HUES64 (cell line): ENCODE data around the gene USP17L13.
"Not testable (repeated sequence)": the region's sequence is repeated elsewhere in the genome, so short reads cannot be mapped to it uniquely, and the experiment has no call there.

ENCODE experiments used
- H3K27ac ChIP-seq: 2 replicates; pipeline ENCODE4 v1.7.0; 2013; ENCODE audit warnings: low read depth, low read length, inconsistent platforms
- H3K27me3 ChIP-seq: 2 replicates; pipeline ENCODE4 v1.6.1; 2013; ENCODE audit warnings: mild to moderate bottlenecking, low read length; ENCODE audit not compliant: insufficient read depth
- H3K36me3 ChIP-seq: 2 replicates; pipeline ENCODE4 v1.6.1; 2013; ENCODE audit warnings: mild to moderate bottlenecking, low read length; ENCODE audit not compliant: insufficient read depth
- H3K4me1 ChIP-seq: 2 replicates; pipeline ENCODE4 v1.6.1; 2013; ENCODE audit warnings: mild to moderate bottlenecking, low read length, moderate library complexity; ENCODE audit not compliant: insufficient read depth
- H3K4me3 ChIP-seq: 2 replicates; pipeline ENCODE4 v1.5.1; 2013; ENCODE audit warnings: mild to moderate bottlenecking, low read length, moderate library complexity
- H3K9ac ChIP-seq: 2 replicates; pipeline ENCODE4 v1.6.1; 2013; ENCODE audit warnings: mild to moderate bottlenecking, low read depth, low read length
- H3K9me3 ChIP-seq: 2 replicates; pipeline ENCODE4 v1.6.1; 2013; ENCODE audit warnings: low read depth, low read length; ENCODE audit not compliant: insufficient read depth
- WGBS: fragments of 150-250, 120-280 bp; methylation state at CpG from one replicate; pipeline ENCODE4 v1.1.7; 2013; ENCODE audit warnings: missing lambda C conversion rate; 5-methylcytosine and 5-hydroxymethylcytosine counted together

USP17L13 gene

GRCh38 chr4:9257824-9258223 lies 33.1 kb downstream of the USP17L13 start, which contains the start of gene USP17L20:
USP17L20 (plus strand) TSS chr4:9258124; CDS start chr4:9258124, 0 bp downstream.
- H3K27ac ChIP-seq, H3K9ac ChIP-seq, H3K36me3 ChIP-seq, H3K9me3 ChIP-seq, H3K4me3 ChIP-seq, H3K4me1 ChIP-seq, H3K27me3 ChIP-seq: not testable (repeated sequence)
- WGBS = no CpG with 5 or more reads among the region's 15 CpGs

GRCh38 chr4:9262572-9262971 lies 37.9 kb downstream of the USP17L13 start, which contains the start of gene USP17L21:
USP17L21 (plus strand) TSS chr4:9262872; CDS start chr4:9262872, 0 bp downstream.
- H3K4me3 ChIP-seq, H3K27ac ChIP-seq, H3K36me3 ChIP-seq, H3K27me3 ChIP-seq, H3K9ac ChIP-seq, H3K4me1 ChIP-seq, H3K9me3 ChIP-seq: not testable (repeated sequence)
- WGBS = no CpG with 5 or more reads among the region's 13 CpGs

GRCh38 chr4:9267319-9267718 lies 42.6 kb downstream of the USP17L13 start, which contains the start of gene USP17L22:
USP17L22 (plus strand) TSS chr4:9267619; CDS start chr4:9267619, 0 bp downstream.
- H3K9me3 ChIP-seq, H3K4me3 ChIP-seq, H3K9ac ChIP-seq, H3K36me3 ChIP-seq, H3K27ac ChIP-seq, H3K27me3 ChIP-seq, H3K4me1 ChIP-seq: not testable (repeated sequence)
- WGBS = no CpG with 5 or more reads among the region's 15 CpGs

- H3K9me3 ChIP-seq, H3K4me3 ChIP-seq, H3K27me3 ChIP-seq, H3K27ac ChIP-seq, H3K36me3 ChIP-seq, H3K4me1 ChIP-seq, H3K9ac ChIP-seq: not testable (repeated sequence)
- 76% methylated on average over 5 of the region's 10 CpGs for WGBS
Measured at GRCh38 chr4:9271719-9272118, 47.0 kb downstream of the USP17L13 start.
